Neural progenitor cell (in vitro differentiated cells): ENCODE measurements around the gene CNOT11. TPM values are rescaled to one million over a fixed set of nuclear protein-coding genes. Genes with fewer than 3 reads are reported as not detected.

Experiments
- DNase-seq: peaks from one replicate; pipeline ENCODE4 v3.0.0-alpha.2; 2016; ENCODE audit warnings: low spot score
- H2AFZ ChIP-seq: fragments of 200-600 bp; sonication (generic); replicated peaks from 2 replicates; pipeline ENCODE4 v1.6.1; 2016; ENCODE audit warnings: antibody characterized with exemption
- H3F3A ChIP-seq: fragments of 200-600 bp; sonication (generic); 2 replicates; pipeline ENCODE4 v1.6.1; 2016; ENCODE audit warnings: antibody characterized with exemption, low read depth
- H3K27ac ChIP-seq: fragments of 200-600 bp; sonication (generic); 2 replicates; pipeline ENCODE4 v1.5.1; 2016; ENCODE audit warnings: mild to moderate bottlenecking
- H3K27me3 ChIP-seq: fragments of 200-600 bp; sonication (generic); 2 replicates; pipeline ENCODE4 v1.6.1; 2016; ENCODE audit warnings: mild to moderate bottlenecking, moderate library complexity
- H3K36me3 ChIP-seq: fragments of 200-600 bp; sonication (generic); 2 replicates; pipeline ENCODE4 v1.5.1; 2016
- H3K4me1 ChIP-seq: fragments of 200-600 bp; sonication (generic); 2 replicates; pipeline ENCODE4 v1.6.1; 2016; ENCODE audit warnings: mixed run types
- H3K4me2 ChIP-seq: fragments of 200-600 bp; sonication (generic); 2 replicates; pipeline ENCODE4 v1.6.1; 2016
- H3K4me3 ChIP-seq: fragments of 200-600 bp; sonication (generic); 2 replicates; pipeline ENCODE4 v1.5.1; 2016
- H3K79me2 ChIP-seq: fragments of 200-600 bp; sonication (generic); 2 replicates; pipeline ENCODE4 v1.6.1; 2016; ENCODE audit warnings: low read depth
- H3K9ac ChIP-seq: fragments of 200-600 bp; sonication (generic); 2 replicates; pipeline ENCODE4 v1.6.1; 2016
- H3K9me3 ChIP-seq: fragments of 200-600 bp; sonication (generic); 2 replicates; pipeline ENCODE4 v1.5.1; 2016; ENCODE audit warnings: low read depth
- H4K20me1 ChIP-seq: fragments of 200-600 bp; sonication (generic); 2 replicates; pipeline ENCODE4 v1.6.1; 2016; ENCODE audit warnings: low read depth
- H3K27ac Mint-ChIP-seq: 3 replicates; pipeline ENCODE4 v1.8.0; 2021; ENCODE audit warnings: mixed read lengths
- H3K27me3 Mint-ChIP-seq: 2 replicates; pipeline ENCODE4 v1.8.0; 2022; ENCODE audit warnings: low read depth, mild to moderate bottlenecking, inconsistent platforms, moderate library complexity, mixed read lengths; ENCODE audit not compliant: insufficient read depth
- H3K36me3 Mint-ChIP-seq: 3 replicates; pipeline ENCODE4 v1.8.0; 2021; ENCODE audit warnings: mixed read lengths
- H3K4me1 Mint-ChIP-seq: 3 replicates; pipeline ENCODE4 v1.8.0; 2021; ENCODE audit warnings: mixed read lengths
- H3K4me3 Mint-ChIP-seq: 3 replicates; pipeline ENCODE4 v1.8.0; 2021; ENCODE audit warnings: mild to moderate bottlenecking, moderate library complexity, mixed read lengths
- H3K9me3 Mint-ChIP-seq: 3 replicates; pipeline ENCODE4 v1.8.0; 2020; ENCODE audit warnings: mixed read lengths
- CTCF ChIP-seq: fragments of 200-600 bp; sonication (generic); IDR thresholded peaks from 2 replicates; pipeline ENCODE4 v1.5.1; 2017; ENCODE audit warnings: antibody characterized with exemption, mild to moderate bottlenecking
- EZH2 ChIP-seq: fragments of 200-600 bp; sonication (generic); IDR thresholded peaks from 2 replicates; pipeline ENCODE4 v1.6.1; 2017; ENCODE audit warnings: antibody characterized with exemption, mild to moderate bottlenecking, moderate library complexity
- EZH2phosphoT487 ChIP-seq: fragments of 200-600 bp; sonication (generic); IDR thresholded peaks from 2 replicates; pipeline ENCODE4 v1.6.1; 2017; ENCODE audit warnings: antibody characterized with exemption
- total RNA-seq: library from RNA; depleted of rRNA; stranded (reverse); fragments of >200 nt; gene quantifications from 2 replicates; pipeline ENCODE4 v1.2.3, GENCODE V29; 2015; ENCODE audit warnings: low replicate concordance

Gene CNOT11
- total RNA-seq, 1 donor from 2014 or later: 39.0 TPM

GRCh38 chr2:101256316-101256715 is 3.6 kb downstream of the CNOT11 start:
- H3K27me3 ChIP-seq: no peaks in the 10 kb centered on the region
- peaks cover 13% of the 10 kb centered on the region for H3F3A ChIP-seq
- Mint-ChIP-seq H3K4me1 (peaks cover 20% of the 10 kb centered on the region), H3K36me3 (peaks cover 23% of the 10 kb centered on the region), H3K27me3 (peaks cover 4% of the 10 kb centered on the region), H3K4me3 (peak overlapping the region; percentile 60), H3K9me3 (peaks cover 2% of the 10 kb centered on the region), H3K27ac (no peak overlapping the region)
- H3K27ac ChIP-seq: no peak overlapping the region
- no peak for DNase-seq
- no peak overlapping the region for H3K4me2 ChIP-seq
- peaks cover 42% of the 10 kb centered on the region for H3K79me2 ChIP-seq
- no peaks in the 10 kb centered on the region for H3K36me3 ChIP-seq
- no peak overlapping the region for H3K9ac ChIP-seq
- TF ChIP-seq CTCF: no peak
- TF ChIP-seq EZH2phosphoT487: no peak
- no peak for TF ChIP-seq EZH2
- H3K4me1 ChIP-seq: peaks cover 17% of the 10 kb centered on the region
- H3K4me3 ChIP-seq: no peak overlapping the region
- no peaks in the 10 kb centered on the region for H3K9me3 ChIP-seq
- peaks cover 17% of the 10 kb centered on the region for H4K20me1 ChIP-seq
- no peak overlapping the region for H2AFZ ChIP-seq

- peaks cover 10% of the 10 kb centered on the region for H3K4me1 Mint-ChIP-seq
- Histone ChIP-seq H3K4me2 (no peak overlapping the region), H3K79me2 (peaks cover 34% of the 10 kb centered on the region), H3K9ac (no peak overlapping the region), H3K27me3 (no peaks in the 10 kb centered on the region), H3K9me3 (no peaks in the 10 kb centered on the region), H2AFZ (no peak overlapping the region), H3K4me1 (peaks cover 5% of the 10 kb centered on the region), H3F3A (no peaks in the 10 kb centered on the region), H3K36me3 (no peaks in the 10 kb centered on the region), H3K27ac (no peak overlapping the region), H4K20me1 (peaks cover 12% of the 10 kb centered on the region), H3K4me3 (no peak overlapping the region)
- H3K27me3 Mint-ChIP-seq: peaks cover 2% of the 10 kb centered on the region
- no peak for TF ChIP-seq CTCF
- TF ChIP-seq EZH2: no peak
- no peak for TF ChIP-seq EZH2phosphoT487
- no peak overlapping the region for H3K27ac Mint-ChIP-seq
- peaks cover 32% of the 10 kb centered on the region for H3K36me3 Mint-ChIP-seq
- DNase-seq: no peak
- H3K9me3 Mint-ChIP-seq: peaks cover 2% of the 10 kb centered on the region
- H3K4me3 Mint-ChIP-seq: no peak overlapping the region
Observed at GRCh38 chr2:101258804-101259203, 6.1 kb downstream of the CNOT11 start.

GRCh38 chr2:101262142-101262541 is 9.5 kb downstream of the CNOT11 start:
- no peak overlapping the region for H3K4me3 Mint-ChIP-seq
- no peaks in the 10 kb centered on the region for H3K36me3 ChIP-seq
- peaks cover 34% of the 10 kb centered on the region for H3K36me3 Mint-ChIP-seq

More at GRCh38 chr2:101262142-101262541, 9.5 kb downstream of the CNOT11 start:
- peaks cover 5% of the 10 kb centered on the region for H3K79me2 ChIP-seq
- H3K4me1 ChIP-seq: no peaks in the 10 kb centered on the region
- H3K4me2 ChIP-seq: no peak overlapping the region
- no peak overlapping the region for H3K4me3 ChIP-seq
- DNase-seq: no peak
- TF ChIP-seq EZH2: no peak
- no peak for TF ChIP-seq CTCF
- no peak for TF ChIP-seq EZH2phosphoT487
- H4K20me1 ChIP-seq: no peaks in the 10 kb centered on the region
- Mint-ChIP-seq H3K4me1 (no peaks in the 10 kb centered on the region), H3K27ac (no peak overlapping the region), H3K27me3 (no peaks in the 10 kb centered on the region), H3K9me3 (peaks cover 2% of the 10 kb centered on the region)
- no peak overlapping the region for H3K9ac ChIP-seq
- no peaks in the 10 kb centered on the region for H3K9me3 ChIP-seq
- no peaks in the 10 kb centered on the region for H3K27me3 ChIP-seq
- H2AFZ ChIP-seq: no peak overlapping the region
- no peaks in the 10 kb centered on the region for H3F3A ChIP-seq
- no peak overlapping the region for H3K27ac ChIP-seq
